ENCODE data around the gene PIP5K1C. TPM values are rescaled to one million over a fixed set of nuclear protein-coding genes. Genes with fewer than 3 reads are reported as not detected.
"Not testable (repeated sequence)": the region's sequence is repeated elsewhere in the genome, so short reads cannot be mapped to it uniquely, and the experiment has no call there.

Gene PIP5K1C
- total RNA-seq, 3 donors from 2014 or later (not counting 1 experiment from before 2014, with no cell fraction given): 35.0 to 49.2 (median 36.8) TPM

GRCh38 chr19:3586707-3587346 is 113.4 kb downstream of the PIP5K1C start:
- Mint-ChIP-seq H3K4me3 (no peak overlapping the region), H3K9me3 (no peaks in the 10 kb centered on the region), H3K27ac (no peak overlapping the region), H3K4me1 (no peaks in the 10 kb centered on the region), H3K27me3 (ENCODE audit: low read depth in 2 of 2) (no peaks in the 10 kb centered on the region), H3K36me3 (no peaks in the 10 kb centered on the region)
- TF ChIP-seq CTCF (IDR thresholded peaks at IDR 0.05): no peak
- DNase-seq: no peak
- no peak overlapping the region for H3K4me3 ChIP-seq (ENCODE audit: low read length)
- ATAC-seq: no peak
- H3K36me3 ChIP-seq (ENCODE audit: control insufficient read depth, insufficient read depth, low read length): no peaks in the 10 kb centered on the region
- no peaks in the 10 kb centered on the region for H3K27me3 ChIP-seq (ENCODE audit: control insufficient read depth, insufficient read depth, low read length)
- H3K4me1 ChIP-seq (ENCODE audit: control insufficient read depth, insufficient read depth, low read length): peaks cover 12% of the 10 kb centered on the region
- H3K27ac ChIP-seq (ENCODE audit: low read length): no peak overlapping the region
- WGBS (ENCODE audit: insufficient coverage): 91% methylated on average over 31 of the region's 31 CpGs
- H3K9me3 ChIP-seq (ENCODE audit: control insufficient read depth, insufficient read depth, low read length): no peaks in the 10 kb centered on the region
- intact Hi-C loops (cut with micrococcal nuclease): no loop called here

GRCh38 chr19:3586127-3586626 is 114.1 kb downstream of the PIP5K1C start:
- intact Hi-C loops (cut with micrococcal nuclease): no loop called here

GRCh38 chr19:3585301-3586126 is 114.8 kb downstream of the PIP5K1C start, which contains the start of gene GIPC3:
GIPC3 (plus strand) TSS chr19:3585478; CDS start chr19:3585598, 120 bp downstream.
- Histone ChIP-seq H3K27ac (ENCODE audit: low read length) (no peak within 1 kb of the TSS), H3K9me3 (ENCODE audit: control insufficient read depth, insufficient read depth, low read length) (no peaks in the 10 kb centered on the region), H3K4me3 (ENCODE audit: low read length) (peak within 1 kb of the TSS; percentile 25), H3K36me3 (ENCODE audit: control insufficient read depth, insufficient read depth, low read length) (no peaks in the 10 kb centered on the region), H3K4me1 (ENCODE audit: control insufficient read depth, insufficient read depth, low read length) (peaks cover 12% of the 10 kb centered on the region), H3K27me3 (ENCODE audit: control insufficient read depth, insufficient read depth, low read length) (no peaks in the 10 kb centered on the region)
- DNase-seq (peak in 1 of 2 donors; percentile 33), ATAC-seq (peak in 2 of 3 donors; percentile 24 to 37)
- Mint-ChIP-seq H3K36me3 (no peaks in the 10 kb centered on the region), H3K4me3 (no peak within 1 kb of the TSS), H3K4me1 (no peaks in the 10 kb centered on the region), H3K9me3 (no peaks in the 10 kb centered on the region), H3K27me3 (ENCODE audit: low read depth in 2 of 2) (no peaks in the 10 kb centered on the region), H3K27ac (no peak within 1 kb of the TSS)
- 2% methylated on average over 84 of the region's 84 CpGs for WGBS (ENCODE audit: insufficient coverage)
- TF ChIP-seq CTCF (IDR thresholded peaks at IDR 0.05): no peak
- intact Hi-C loops (cut with micrococcal nuclease): no loop called here

More at GRCh38 chr19:3586127-3586626, 114.1 kb downstream of the PIP5K1C start:
- Mint-ChIP-seq H3K4me1 (no peaks in the 10 kb centered on the region), H3K27me3 (ENCODE audit: low read depth in 2 of 2) (no peaks in the 10 kb centered on the region), H3K36me3 (no peaks in the 10 kb centered on the region), H3K27ac (no peak overlapping the region), H3K9me3 (no peaks in the 10 kb centered on the region), H3K4me3 (no peak overlapping the region)
- H3K27ac ChIP-seq (ENCODE audit: low read length): no peak overlapping the region
- DNase-seq: peak in 1 of 2 donors; percentile 70
- no peaks in the 10 kb centered on the region for H3K36me3 ChIP-seq (ENCODE audit: control insufficient read depth, insufficient read depth, low read length)
- peak in 2 of 3 donors; percentile 45 to 47 for ATAC-seq
- peak overlapping the region; percentile 25 for H3K4me3 ChIP-seq (ENCODE audit: low read length)
- WGBS (ENCODE audit: insufficient coverage): 39% methylated on average over 15 of the region's 16 CpGs
- peaks cover 12% of the 10 kb centered on the region for H3K4me1 ChIP-seq (ENCODE audit: control insufficient read depth, insufficient read depth, low read length)
- no peaks in the 10 kb centered on the region for H3K27me3 ChIP-seq (ENCODE audit: control insufficient read depth, insufficient read depth, low read length)
- H3K9me3 ChIP-seq (ENCODE audit: control insufficient read depth, insufficient read depth, low read length): no peaks in the 10 kb centered on the region
- TF ChIP-seq CTCF (IDR thresholded peaks at IDR 0.05): peak; percentile 57

GRCh38 chr19:3584036-3584802 is 116.0 kb downstream of the PIP5K1C start:
- H3K9me3 ChIP-seq (ENCODE audit: control insufficient read depth, insufficient read depth, low read length); H3K9me3 Mint-ChIP-seq; H3K4me1 Mint-ChIP-seq; H3K4me3 ChIP-seq (ENCODE audit: low read length); H3K27me3 Mint-ChIP-seq (ENCODE audit: low read depth in 2 of 2); H3K36me3 ChIP-seq (ENCODE audit: control insufficient read depth, insufficient read depth, low read length); DNase-seq; intact Hi-C loops (cut with micrococcal nuclease); ATAC-seq; H3K36me3 Mint-ChIP-seq; H3K4me3 Mint-ChIP-seq; H3K27ac ChIP-seq (ENCODE audit: low read length); H3K27me3 ChIP-seq (ENCODE audit: control insufficient read depth, insufficient read depth, low read length); H3K27ac Mint-ChIP-seq: not testable (repeated sequence)
- WGBS (ENCODE audit: insufficient coverage): 95% methylated on average over 13 of the region's 15 CpGs
- peaks cover 12% of the 10 kb centered on the region for H3K4me1 ChIP-seq (ENCODE audit: control insufficient read depth, insufficient read depth, low read length)

GRCh38 chr19:3581792-3582191 is 118.5 kb downstream of the PIP5K1C start:
- H3K36me3 ChIP-seq (ENCODE audit: control insufficient read depth, insufficient read depth, low read length); H3K9me3 Mint-ChIP-seq; H3K27ac ChIP-seq (ENCODE audit: low read length); DNase-seq; H3K9me3 ChIP-seq (ENCODE audit: control insufficient read depth, insufficient read depth, low read length); H3K36me3 Mint-ChIP-seq; ATAC-seq; intact Hi-C loops (cut with micrococcal nuclease); H3K27me3 ChIP-seq (ENCODE audit: control insufficient read depth, insufficient read depth, low read length); H3K27me3 Mint-ChIP-seq (ENCODE audit: low read depth in 2 of 2); H3K4me3 Mint-ChIP-seq; H3K27ac Mint-ChIP-seq; H3K4me1 Mint-ChIP-seq; H3K4me3 ChIP-seq (ENCODE audit: low read length): not testable (repeated sequence)
- H3K4me1 ChIP-seq (ENCODE audit: control insufficient read depth, insufficient read depth, low read length): peaks cover 12% of the 10 kb centered on the region
- WGBS (ENCODE audit: insufficient coverage): 82% methylated on average over 4 of the region's 4 CpGs
